ENCODE measurements around the gene TBC1D10A.

TBC1D10A gene

DNA sequence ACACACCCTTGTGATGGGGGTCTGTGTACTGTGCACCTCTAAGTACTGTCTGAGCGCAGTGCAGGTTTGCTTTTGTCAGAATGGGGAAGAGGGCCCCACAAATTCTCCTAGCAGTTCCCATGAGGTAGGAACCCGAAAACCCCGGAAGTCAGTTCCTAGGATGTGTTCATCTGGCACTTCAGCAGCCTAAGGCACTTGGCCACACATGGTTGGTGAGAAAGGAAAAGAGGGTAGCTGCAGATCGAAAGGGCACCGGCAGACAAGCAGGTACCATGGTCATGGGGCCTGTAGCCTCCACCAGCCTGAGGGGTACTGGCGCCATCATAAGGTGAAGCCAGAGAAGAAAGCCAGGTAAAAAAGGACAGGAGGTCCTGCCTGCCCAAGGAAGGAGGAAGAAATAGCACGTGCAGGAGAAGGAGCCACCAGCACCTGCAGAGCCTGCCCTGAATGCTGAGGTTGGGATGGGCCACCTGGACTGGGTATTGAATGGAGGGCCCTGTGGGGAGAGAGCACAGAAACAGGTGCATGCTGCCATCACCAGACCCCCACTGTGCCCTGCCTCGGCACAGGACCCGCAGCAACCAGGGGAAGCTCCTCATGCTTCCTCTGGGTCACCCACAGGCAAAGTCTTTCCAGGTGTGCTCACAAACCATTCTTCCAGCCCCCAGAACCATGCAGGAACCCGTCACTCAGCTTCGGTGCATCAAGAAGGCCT, 29.3 kb downstream of the TBC1D10A start:
- TF ChIP-seq POLR2A (IDR thresholded peaks at IDR 0.05; ENCODE audit: low read depth, low read length): no peak
- TF ChIP-seq TAF1 (IDR thresholded peaks at IDR 0.05; ENCODE audit: low read depth, low read length): no peak
- TF ChIP-seq POLR2AphosphoS5 (IDR thresholded peaks at IDR 0.05; ENCODE audit: low read depth, low read length): no peak
- TF ChIP-seq POU2F2 (IDR thresholded peaks at IDR 0.05; ENCODE audit: low read depth, low read length): no peak
- no peak for TF ChIP-seq SPI1 (IDR thresholded peaks at IDR 0.05; ENCODE audit: low read depth, low read length)
- no peak for TF ChIP-seq PAX5 (IDR thresholded peaks at IDR 0.05; ENCODE audit: insufficient read depth, low read length, severe bottlenecking)
- no peak for FAIRE-seq

DNA sequence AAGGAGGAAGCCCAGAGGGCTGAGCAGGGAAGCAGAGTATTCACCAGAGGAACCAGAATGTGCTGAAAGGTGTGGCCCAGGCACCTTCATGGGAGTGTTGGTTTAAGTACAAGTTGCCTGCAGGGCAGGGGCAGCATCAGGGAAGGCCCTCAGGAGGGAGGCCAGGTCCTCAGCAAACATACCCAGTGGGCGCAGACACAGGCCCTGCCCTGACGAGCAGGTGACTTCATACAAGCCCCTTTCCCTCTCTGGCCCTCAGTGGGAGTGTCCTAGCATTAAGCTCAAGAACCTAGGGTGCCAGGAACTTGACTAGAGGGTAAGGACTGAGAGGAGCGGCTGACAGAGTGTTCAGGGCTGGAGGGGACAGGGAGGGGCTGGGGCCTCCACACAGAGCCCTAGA, 29.9 kb downstream of the TBC1D10A start:
- no peak for TF ChIP-seq PAX5 (IDR thresholded peaks at IDR 0.05; ENCODE audit: insufficient read depth, low read length, severe bottlenecking)
- no peak for TF ChIP-seq TAF1 (IDR thresholded peaks at IDR 0.05; ENCODE audit: low read depth, low read length)
- TF ChIP-seq POLR2AphosphoS5 (IDR thresholded peaks at IDR 0.05; ENCODE audit: low read depth, low read length): no peak
- TF ChIP-seq POLR2A (IDR thresholded peaks at IDR 0.05; ENCODE audit: low read depth, low read length): no peak
- no peak for TF ChIP-seq POU2F2 (IDR thresholded peaks at IDR 0.05; ENCODE audit: low read depth, low read length)
- TF ChIP-seq SPI1 (IDR thresholded peaks at IDR 0.05; ENCODE audit: low read depth, low read length): no peak
- no peak for FAIRE-seq
- no peak for DNase-seq (ENCODE audit: insufficient read length, low spot score)

More for the DNA sequence above, 29.3 kb downstream of the TBC1D10A start:
- DNase-seq (ENCODE audit: insufficient read length, low spot score): no peak

DNA sequence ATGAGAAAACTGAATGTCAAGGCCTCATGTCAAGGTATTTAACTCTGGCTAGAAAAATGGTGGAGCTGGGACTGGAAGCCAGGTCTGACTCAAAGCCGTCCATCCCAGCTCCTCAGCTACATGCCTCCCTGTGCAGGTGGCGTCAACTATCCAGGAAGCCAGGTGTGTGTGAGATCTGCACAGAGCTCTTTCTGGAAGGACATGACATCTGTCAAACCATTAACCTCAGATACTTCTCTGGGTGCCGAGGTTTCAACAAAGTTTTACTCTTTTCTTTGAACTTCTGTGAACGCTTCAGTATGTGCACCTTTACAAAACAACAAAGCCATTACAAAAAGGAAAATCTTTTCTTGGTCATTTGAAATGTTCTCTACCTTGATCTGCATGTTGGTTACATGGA, 30.4 kb downstream of the TBC1D10A start:
- TF ChIP-seq POLR2A (IDR thresholded peaks at IDR 0.05; ENCODE audit: low read depth, low read length) (no peak), PAX5 (IDR thresholded peaks at IDR 0.05; ENCODE audit: insufficient read depth, low read length, severe bottlenecking) (no peak), SPI1 (IDR thresholded peaks at IDR 0.05; ENCODE audit: low read depth, low read length) (no peak), POLR2AphosphoS5 (IDR thresholded peaks at IDR 0.05; ENCODE audit: low read depth, low read length) (no peak), TAF1 (IDR thresholded peaks at IDR 0.05; ENCODE audit: low read depth, low read length) (no peak), POU2F2 (IDR thresholded peaks at IDR 0.05; ENCODE audit: low read depth, low read length) (no peak)
- DNase-seq (ENCODE audit: insufficient read length, low spot score) (no peak), FAIRE-seq (no peak)

DNA sequence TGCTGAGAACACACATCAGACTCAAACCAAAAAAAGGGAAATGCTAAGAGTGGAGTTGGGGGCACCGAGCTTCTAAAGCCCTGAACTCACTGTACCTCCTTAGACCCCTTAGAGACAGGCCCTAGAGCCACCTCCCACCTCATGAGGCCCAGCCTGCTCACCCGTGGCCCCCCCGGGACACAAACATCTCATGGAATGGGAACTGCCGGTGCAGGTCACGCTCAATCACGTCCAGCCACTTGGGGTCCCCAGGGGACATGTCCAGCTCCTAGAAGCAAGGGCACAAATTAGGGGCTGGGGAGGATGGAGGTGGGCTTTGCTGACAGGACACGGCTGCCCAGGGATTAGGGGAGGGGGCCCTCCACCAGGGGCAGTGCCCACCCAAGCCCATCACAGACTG, 31.2 kb downstream of the TBC1D10A start:
- no peak for TF ChIP-seq POU2F2 (IDR thresholded peaks at IDR 0.05; ENCODE audit: low read depth, low read length)
- no peak for TF ChIP-seq POLR2AphosphoS5 (IDR thresholded peaks at IDR 0.05; ENCODE audit: low read depth, low read length)
- TF ChIP-seq TAF1 (IDR thresholded peaks at IDR 0.05; ENCODE audit: low read depth, low read length): no peak
- no peak for TF ChIP-seq POLR2A (IDR thresholded peaks at IDR 0.05; ENCODE audit: low read depth, low read length)
- TF ChIP-seq SPI1 (IDR thresholded peaks at IDR 0.05; ENCODE audit: low read depth, low read length): no peak
- TF ChIP-seq PAX5 (IDR thresholded peaks at IDR 0.05; ENCODE audit: insufficient read depth, low read length, severe bottlenecking): no peak
- FAIRE-seq: no peak
- DNase-seq (ENCODE audit: insufficient read length, low spot score): no peak

DNA sequence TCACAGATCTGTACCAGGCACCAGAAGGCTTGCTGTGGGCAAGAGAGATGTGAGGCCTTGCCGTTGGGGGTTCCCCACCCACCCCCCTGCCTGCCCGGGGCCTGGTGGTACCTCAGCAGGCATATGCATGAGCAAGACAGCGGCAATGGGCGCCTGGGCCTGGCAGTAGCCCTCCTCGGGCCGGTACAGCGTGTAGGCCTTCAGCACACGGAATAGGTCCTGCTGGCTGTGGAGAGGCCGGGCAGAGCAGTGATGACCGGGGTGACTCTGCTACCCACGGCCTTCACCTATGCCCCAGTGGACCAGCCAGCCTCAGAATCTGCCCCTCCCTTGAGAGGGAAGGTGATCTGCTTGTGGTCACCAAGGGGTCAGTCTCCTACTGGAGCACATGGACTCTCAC, 31.9 kb downstream of the TBC1D10A start:
- no peak for FAIRE-seq
- no peak for DNase-seq (ENCODE audit: insufficient read length, low spot score)
- TF ChIP-seq TAF1 (IDR thresholded peaks at IDR 0.05; ENCODE audit: low read depth, low read length) (no peak), SPI1 (IDR thresholded peaks at IDR 0.05; ENCODE audit: low read depth, low read length) (no peak), POLR2A (IDR thresholded peaks at IDR 0.05; ENCODE audit: low read depth, low read length) (no peak), POU2F2 (IDR thresholded peaks at IDR 0.05; ENCODE audit: low read depth, low read length) (no peak), POLR2AphosphoS5 (IDR thresholded peaks at IDR 0.05; ENCODE audit: low read depth, low read length) (no peak), PAX5 (IDR thresholded peaks at IDR 0.05; ENCODE audit: insufficient read depth, low read length, severe bottlenecking) (no peak)

DNA sequence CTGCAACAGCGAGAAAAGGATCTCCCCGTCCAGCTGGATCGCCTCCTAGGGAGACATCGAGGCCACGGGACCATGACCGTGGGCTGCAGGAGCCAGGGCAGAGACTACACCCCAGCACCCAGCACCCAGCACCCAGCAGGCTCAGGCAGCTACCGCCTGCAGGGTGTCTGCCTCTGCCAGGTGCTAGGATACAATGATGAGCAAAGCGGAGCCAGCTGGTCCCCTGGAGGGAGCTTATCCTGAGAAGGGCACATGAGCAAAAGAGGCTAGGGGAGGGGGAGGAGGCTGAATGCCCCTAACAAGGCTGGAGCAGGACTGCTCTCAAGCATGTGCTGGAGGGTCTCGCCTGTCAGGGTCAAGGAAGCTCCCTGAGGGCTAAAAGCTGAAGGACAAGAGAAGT, 32.7 kb downstream of the TBC1D10A start:
- TF ChIP-seq POLR2A (IDR thresholded peaks at IDR 0.05; ENCODE audit: low read depth, low read length) (no peak), POU2F2 (IDR thresholded peaks at IDR 0.05; ENCODE audit: low read depth, low read length) (no peak), SPI1 (IDR thresholded peaks at IDR 0.05; ENCODE audit: low read depth, low read length) (no peak), POLR2AphosphoS5 (IDR thresholded peaks at IDR 0.05; ENCODE audit: low read depth, low read length) (no peak), TAF1 (IDR thresholded peaks at IDR 0.05; ENCODE audit: low read depth, low read length) (no peak), PAX5 (IDR thresholded peaks at IDR 0.05; ENCODE audit: insufficient read depth, low read length, severe bottlenecking) (no peak)
- DNase-seq (ENCODE audit: insufficient read length, low spot score): no peak
- no peak for FAIRE-seq

DNA sequence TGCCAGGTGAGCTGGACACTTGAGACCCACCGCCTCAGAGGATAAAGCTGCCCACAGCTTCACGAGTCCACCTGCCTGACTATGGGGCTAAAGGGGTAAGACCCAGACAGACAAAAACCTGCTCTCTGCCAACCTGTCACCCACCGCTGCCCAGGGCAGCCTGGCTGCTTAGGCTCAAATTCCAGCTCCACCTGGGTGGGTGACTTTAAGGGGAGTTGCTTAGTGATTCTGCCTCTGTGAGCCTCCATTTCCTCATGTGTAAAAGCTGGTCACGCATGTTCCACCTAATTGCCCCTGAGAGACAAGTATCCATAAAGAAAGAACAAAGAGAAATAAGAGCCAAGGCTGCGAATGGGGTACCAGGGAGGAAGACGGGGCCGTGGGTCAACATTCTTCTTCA, 33.7 kb downstream of the TBC1D10A start:
- DNase-seq (ENCODE audit: insufficient read length, low spot score): no peak
- no peak for FAIRE-seq
- no peak for TF ChIP-seq POLR2A (IDR thresholded peaks at IDR 0.05; ENCODE audit: low read depth, low read length)
- no peak for TF ChIP-seq PAX5 (IDR thresholded peaks at IDR 0.05; ENCODE audit: insufficient read depth, low read length, severe bottlenecking)
- TF ChIP-seq SPI1 (IDR thresholded peaks at IDR 0.05; ENCODE audit: low read depth, low read length): no peak
- no peak for TF ChIP-seq POLR2AphosphoS5 (IDR thresholded peaks at IDR 0.05; ENCODE audit: low read depth, low read length)

DNA sequence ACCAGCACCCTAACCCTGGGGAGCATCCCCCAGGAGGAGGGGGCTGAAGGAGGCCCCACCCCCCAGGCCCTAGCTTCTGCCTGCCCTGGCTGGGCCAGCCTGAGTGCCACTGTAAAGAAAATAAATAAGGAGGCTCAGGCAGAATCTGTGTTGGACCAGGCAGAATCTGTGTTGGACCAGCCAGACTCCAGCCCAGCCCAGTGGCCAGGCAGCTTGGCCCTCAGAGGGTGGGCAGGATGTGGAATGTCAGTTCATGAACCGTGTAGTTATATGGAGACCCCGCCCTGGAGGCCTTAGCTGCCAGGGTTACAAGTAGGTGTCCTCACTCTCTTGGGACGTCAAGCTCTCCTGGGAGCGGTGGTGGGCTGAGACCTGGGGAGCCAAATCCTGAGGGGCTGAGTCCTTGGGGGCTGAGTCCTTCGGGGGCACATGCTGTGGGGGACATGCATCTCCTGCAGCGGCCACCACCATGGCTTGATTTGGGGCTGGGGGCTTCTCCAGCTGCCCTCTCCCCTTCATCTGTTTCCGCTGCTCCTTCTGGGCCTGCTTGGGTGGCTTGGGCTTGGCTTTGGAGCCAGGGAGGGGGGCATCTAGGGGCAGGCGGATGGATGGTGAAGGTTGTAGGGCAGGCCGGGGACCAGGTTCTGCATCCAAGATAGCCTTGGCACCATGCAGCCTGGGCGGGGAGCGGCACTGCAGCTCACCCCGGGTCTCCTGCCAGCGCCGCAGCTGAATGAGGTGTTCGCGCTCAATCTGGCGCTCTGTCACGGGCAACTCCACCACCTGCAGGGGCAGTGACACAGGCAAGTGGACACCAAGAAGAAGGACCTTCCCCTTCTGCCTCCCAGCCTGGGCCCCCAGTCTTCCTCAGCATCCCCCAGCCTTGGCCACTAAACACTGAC, 34.4 kb downstream of the TBC1D10A start:
- TF ChIP-seq PAX5 (IDR thresholded peaks at IDR 0.05; ENCODE audit: insufficient read depth, low read length, severe bottlenecking) (no peak), POLR2AphosphoS5 (IDR thresholded peaks at IDR 0.05; ENCODE audit: low read depth, low read length) (no peak), TAF1 (IDR thresholded peaks at IDR 0.05; ENCODE audit: low read depth, low read length) (no peak), POLR2A (IDR thresholded peaks at IDR 0.05; ENCODE audit: low read depth, low read length) (no peak), POU2F2 (IDR thresholded peaks at IDR 0.05; ENCODE audit: low read depth, low read length) (no peak), SPI1 (IDR thresholded peaks at IDR 0.05; ENCODE audit: low read depth, low read length) (no peak)
- FAIRE-seq: no peak
- no peak for DNase-seq (ENCODE audit: insufficient read length, low spot score)

Measured in GM12891 (cell line).